Right ventricle myocardium inferior (tissue), 1 donor: Measurements from ENCODE around the gene GTPBP4. TPM values are rescaled to one million over a fixed set of nuclear protein-coding genes. Genes with fewer than 3 reads are reported as not detected.

ENCODE experiments used
- ATAC-seq: fragments of 200-7000 bp; cut with Tn5 transposase; one replicate; pipeline ENCODE4 v1.9.1; 2020; ENCODE audit warnings: mild to moderate bottlenecking, moderate library complexity
- DNase-seq: peaks from one replicate; pipeline ENCODE4 v3.0.0; 2021; ENCODE audit errors: missing footprints
- intact Hi-C: fragments of 100-400 bp; cut with DNase I; formaldehyde crosslinking; loops from one replicate; pipeline ENCODE4 v1.11.0; 2022
- total RNA-seq: library from RNA; stranded (reverse); fragmentation: NEBNext Ultra II Directional; extraction: Animal tissue kit (Norgen Biotek cat#: 25700); gene quantifications from one replicate; pipeline ENCODE4 v1.2.1, GENCODE V29; 2021
- donor health status: DM: no; HTN: yes; CAD: no; lungs with severe emphysema.

The GTPBP4 gene
- total RNA-seq, 1 donor from 2014 or later, result 29.3 TPM

GRCh38 chr10:1068380-1069361, 80.4 kb downstream of the GTPBP4 start:
- intact Hi-C loops, result no loop called here
- DNase-seq (no peak), ATAC-seq (no peak)

Other genes with a start within 250 kb of the GTPBP4 start
- 58.9 TPM for gene LARP4B, start 56.7 kb upstream of the GTPBP4 start, total RNA-seq
- gene IDI2, start 37.4 kb downstream of the GTPBP4 start, total RNA-seq, result 0.30 TPM
- gene IDI1, start 60.7 kb downstream of the GTPBP4 start, total RNA-seq, result 14.6 TPM
- 28.9 TPM for gene WDR37, start 68.0 kb downstream of the GTPBP4 start, total RNA-seq